IMR-90 (cell line): ENCODE results near the gene GLIPR1L2. TPM values are rescaled to one million over a fixed set of nuclear protein-coding genes. Genes with fewer than 3 reads are reported as not detected.

Experiments
- ATAC-seq: fragments of 200-7000 bp; cut with Tn5 transposase; 2 replicates; pipeline ENCODE4 v1.9.1; 2020; ENCODE audit warnings: low read depth, mild to moderate bottlenecking, moderate library complexity
- BruUV-seq: library from RNA; stranded (reverse); fragments of 400-500 nt; replicated peaks from 2 replicates; lab custom pipeline; 2021; lab: Mats Ljungman, UMichigan
- CTCF ChIA-PET: fragments of 300-600 bp; formaldehyde crosslinking; extraction: SDS; loops from one replicate; lab custom pipeline; 2021; ENCODE audit warnings: antibody characterized with exemption; lab: Yijun Ruan, JAX
- POLR2A ChIA-PET: fragments of 300-600 bp; sonication (Branson Sonifier 250); formaldehyde crosslinking; loops from one replicate; lab custom pipeline; 2022; ENCODE audit warnings: antibody characterized with exemption; ENCODE audit not compliant: unreplicated experiment; lab: Charles Lee
- DNase-seq: peaks from one replicate; pipeline ENCODE4 v3.0.0; 2013
- H2AFZ ChIP-seq: replicated peaks from 2 replicates; pipeline ENCODE3; 2013; ENCODE audit warnings: low read length, mild to moderate bottlenecking; ENCODE audit not compliant: poor library complexity
- H2AK5ac ChIP-seq: 2 replicates; pipeline ENCODE4 v1.6.1; 2013; ENCODE audit warnings: low read depth, low read length, inconsistent platforms
- H2AK9ac ChIP-seq: replicated peaks from 2 replicates; pipeline ENCODE3; 2013; ENCODE audit warnings: mild to moderate bottlenecking, low read depth, low read length, moderate library complexity; ENCODE audit not compliant: poor library complexity
- H2BK120ac ChIP-seq: 2 replicates; pipeline ENCODE4 v1.6.1; 2013; ENCODE audit warnings: low read depth, low read length, inconsistent platforms
- H2BK15ac ChIP-seq: 3 replicates; pipeline ENCODE4 v1.6.1; 2013; ENCODE audit warnings: low read depth, low read length, inconsistent platforms
- H2BK20ac ChIP-seq: 2 replicates; pipeline ENCODE4 v1.6.1; 2013; ENCODE audit warnings: low read depth, mild to moderate bottlenecking, inconsistent platforms, low read length, moderate library complexity
- H2BK5ac ChIP-seq: 2 replicates; pipeline ENCODE4 v1.6.1; 2013; ENCODE audit warnings: mild to moderate bottlenecking, low read depth, low read length, inconsistent platforms; ENCODE audit not compliant: poor library complexity, severe bottlenecking
- H3K14ac ChIP-seq: replicated peaks from 2 replicates; pipeline ENCODE4 v1.6.1; 2013; ENCODE audit warnings: low read depth, low read length, inconsistent platforms
- H3K18ac ChIP-seq: 2 replicates; pipeline ENCODE4 v1.6.1; 2013; ENCODE audit warnings: low read depth, low read length, control low read depth
- H3K23ac ChIP-seq: 2 replicates; pipeline ENCODE4 v1.6.1; 2013; ENCODE audit warnings: low read depth, low read length, inconsistent platforms
- H3K27ac ChIP-seq: 2 replicates; pipeline ENCODE4 v1.5.1; 2013; ENCODE audit warnings: mild to moderate bottlenecking, control low read depth, low read length; ENCODE audit not compliant: insufficient read depth
- H3K27me3 ChIP-seq: 2 replicates; pipeline ENCODE4 v1.6.1; 2013; ENCODE audit warnings: low read length; ENCODE audit not compliant: control insufficient read depth, insufficient read depth
- H3K36me3 ChIP-seq: 2 replicates; pipeline ENCODE4 v1.6.1; 2013; ENCODE audit warnings: low read length, mixed read lengths; ENCODE audit not compliant: control insufficient read depth, insufficient read depth
- H3K4ac ChIP-seq: 2 replicates; pipeline ENCODE4 v1.6.1; 2013; ENCODE audit warnings: low read depth, low read length, inconsistent platforms
- H3K4me1 ChIP-seq: 2 replicates; pipeline ENCODE4 v1.6.1; 2013; ENCODE audit warnings: low read length, mixed read lengths; ENCODE audit not compliant: control insufficient read depth, insufficient read depth
- H3K4me2 ChIP-seq: 2 replicates; pipeline ENCODE4 v1.6.1; 2013; ENCODE audit warnings: low read depth, mild to moderate bottlenecking, control low read depth, low read length, moderate library complexity
- H3K4me3 ChIP-seq: 2 replicates; pipeline ENCODE4 v1.5.1; 2013; ENCODE audit warnings: low read depth, mild to moderate bottlenecking, control low read depth, low read length, moderate library complexity; ENCODE audit not compliant: insufficient read depth
- H3K56ac ChIP-seq: 2 replicates; pipeline ENCODE4 v1.6.1; 2013; ENCODE audit warnings: low read length, inconsistent platforms; ENCODE audit not compliant: insufficient read depth; ENCODE audit errors: extremely low read depth
- H3K79me1 ChIP-seq, 2 experiments: 2 replicates each; pipeline ENCODE4 v1.6.1; 2013; ENCODE audit warnings: low read length in 2 of 2, inconsistent platforms in 1 of 2, low read depth in 1 of 2
- H3K9ac ChIP-seq: 2 replicates; pipeline ENCODE4 v1.6.1; 2013; ENCODE audit warnings: low read depth, low read length, control low read depth
- H3K9me1 ChIP-seq: 2 replicates; pipeline ENCODE4 v1.6.1; 2013; ENCODE audit warnings: low read length, inconsistent platforms; ENCODE audit not compliant: insufficient read depth
- H3K9me3 ChIP-seq: 2 replicates; pipeline ENCODE4 v1.6.1; 2013; ENCODE audit warnings: low read length; ENCODE audit not compliant: control insufficient read depth, insufficient read depth
- H4K20me1 ChIP-seq: 2 replicates; pipeline ENCODE4 v1.6.1; 2013; ENCODE audit warnings: low read length, inconsistent platforms; ENCODE audit not compliant: insufficient read depth
- H4K5ac ChIP-seq: 2 replicates; pipeline ENCODE4 v1.6.1; 2013; ENCODE audit warnings: mild to moderate bottlenecking, low read depth, low read length, control low read depth
- H4K8ac ChIP-seq, 2 experiments: 2 replicates each; pipeline ENCODE4 v1.6.1; 2013; ENCODE audit warnings: low read depth in 2 of 2, low read length in 2 of 2, control low read depth in 1 of 2, inconsistent platforms in 1 of 2
- H4K91ac ChIP-seq: 2 replicates; pipeline ENCODE4 v1.6.1; 2013; ENCODE audit warnings: low read depth, low read length, inconsistent platforms; ENCODE audit not compliant: insufficient read depth
- BHLHE40 ChIP-seq: fragments of 150-350 bp; IDR thresholded peaks from 2 replicates; pipeline ENCODE4 v1.6.1; 2016; ENCODE audit warnings: mild to moderate bottlenecking, low read depth, low read length
- CEBPB ChIP-seq: IDR thresholded peaks from 2 replicates; pipeline ENCODE4 v1.6.1; 2012; ENCODE audit warnings: low read depth, low read length, improper control_type of control experiment
- CHD1 ChIP-seq: IDR thresholded peaks from 2 replicates; pipeline ENCODE4 v1.6.1; 2012; ENCODE audit warnings: low read depth, low read length, improper control_type of control experiment
- CTCF ChIP-seq: conservative IDR thresholded peaks from 2 replicates; pipeline ENCODE4 v1.5.1; 2012; ENCODE audit warnings: mild to moderate bottlenecking, low read depth, low read length, improper control_type of control experiment
- FOS ChIP-seq: fragments of 150-350 bp; IDR thresholded peaks from 2 replicates; pipeline ENCODE4 v1.6.1; 2016; ENCODE audit warnings: low read depth, low read length
- MAFK ChIP-seq: IDR thresholded peaks from 2 replicates; pipeline ENCODE4 v1.6.1; 2012; ENCODE audit warnings: low read depth, low read length, improper control_type of control experiment
- MAZ ChIP-seq: IDR thresholded peaks from 2 replicates; pipeline ENCODE4 v1.6.1; 2012; ENCODE audit warnings: low read depth, mild to moderate bottlenecking, low read length, improper control_type of control experiment, moderate library complexity, borderline replicate concordance
- MXI1 ChIP-seq: IDR thresholded peaks from 2 replicates; pipeline ENCODE4 v1.6.1; 2012; ENCODE audit warnings: low read depth, mild to moderate bottlenecking, low read length, moderate library complexity, borderline replicate concordance
- NFE2L2 ChIP-seq: fragments of 150-350 bp; IDR thresholded peaks from 2 replicates; pipeline ENCODE4 v1.6.1; 2016; ENCODE audit warnings: low read depth, mild to moderate bottlenecking, low read length
- POLR2A ChIP-seq: IDR thresholded peaks from 2 replicates; pipeline ENCODE4 v1.6.1; 2012; ENCODE audit warnings: mild to moderate bottlenecking, low read depth, low read length
- RAD21 ChIP-seq: IDR thresholded peaks from 2 replicates; pipeline ENCODE4 v1.6.1; 2012; ENCODE audit warnings: low read length, improper control_type of control experiment
- RCOR1 ChIP-seq: IDR thresholded peaks from 2 replicates; pipeline ENCODE4 v1.6.1; 2012; ENCODE audit warnings: mild to moderate bottlenecking, low read length, improper control_type of control experiment; ENCODE audit not compliant: insufficient replicate concordance
- RFX5 ChIP-seq: IDR thresholded peaks from 2 replicates; pipeline ENCODE4 v1.8.0; 2012; ENCODE audit warnings: low read depth, mild to moderate bottlenecking, low read length, moderate library complexity
- SMC3 ChIP-seq: fragments of 150-350 bp; IDR thresholded peaks from 2 replicates; pipeline ENCODE4 v1.6.1; 2016; ENCODE audit warnings: low read depth, mild to moderate bottlenecking, antibody characterized with exemption, low read length, moderate library complexity
- USF2 ChIP-seq: fragments of 150-350 bp; IDR thresholded peaks from 2 replicates; pipeline ENCODE4 v1.6.1; 2017; ENCODE audit warnings: mild to moderate bottlenecking, antibody characterized with exemption, low read length, low read depth
- WGBS, 2 experiments: methylation state at CpG; one replicate each; pipeline versions ENCODE4 v1.1.5 to v1.1.7; 2013; ENCODE audit warnings: missing lambda C conversion rate in 2 of 2; ENCODE audit not compliant: insufficient read length in 1 of 2; ENCODE audit errors: extremely low coverage in 2 of 2; 5-methylcytosine and 5-hydroxymethylcytosine counted together
- dilution Hi-C: fragments of 300-500 bp; cut with HindIII; formaldehyde crosslinking; loops from one replicate; pipeline ENCODE4 v1.14.3; 2018; ENCODE audit warnings: low sequenced_read_pairs; ENCODE audit not compliant: unreplicated experiment
- in situ Hi-C: fragments of 300-500 bp; cut with MboI; formaldehyde crosslinking; loops from 3 replicates; pipeline ENCODE4 v1.14.3; 2019; ENCODE audit warnings: low sequenced_read_pairs, inconsistent platforms, mixed read lengths
- intact Hi-C: fragments of 100-400 bp; cut with micrococcal nuclease; formaldehyde crosslinking; loops from 2 replicates; pipeline ENCODE4 v1.10.0; 2022
- polyA plus RNA-seq, 3 experiments: library from polyadenylated mRNA; depleted of rRNA; stranded (reverse); fragments of >200 nt; gene quantifications; 2 replicates each; pipeline ENCODE4 v1.2.3, GENCODE V29; 2012; ENCODE audit warnings: low replicate concordance in 1 of 3
- total RNA-seq: library from RNA; depleted of rRNA; stranded (reverse); fragments of >200 nt; gene quantifications from 2 replicates; pipeline ENCODE4 v1.2.3, GENCODE V29; 2012
- TF ChIP-seq, protein P1 (sequence below): fragments of 150-350 bp; IDR thresholded peaks from 2 replicates; pipeline ENCODE4 v1.6.1; 2016; ENCODE audit warnings: low read depth, mild to moderate bottlenecking, low read length, moderate library complexity, borderline replicate concordance

GLIPR1L2 gene
- total and polyA plus RNA-seq, 2 of the 4 experiments (the other 2 are of a cell fraction), result 0.07 TPM; not detected in 1

DNA sequence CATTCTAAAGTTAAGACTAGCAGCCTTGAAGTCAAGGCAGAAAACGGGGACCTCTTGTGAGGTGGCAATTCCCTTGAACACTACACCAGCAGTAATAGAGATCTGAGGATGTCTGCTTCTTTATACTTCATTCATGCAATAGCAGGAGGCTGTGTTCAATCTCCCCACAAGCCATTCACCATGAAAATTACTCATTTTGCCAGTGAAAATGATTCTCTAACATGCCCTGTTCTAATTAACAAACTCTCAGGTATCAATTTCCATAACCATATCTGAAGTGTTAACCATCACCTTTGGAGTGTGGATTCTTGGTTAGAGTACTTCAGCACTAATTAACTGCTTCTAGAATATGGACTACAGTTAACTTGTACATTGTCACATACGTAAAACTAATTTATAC lies 86.2 kb downstream of the GLIPR1L2 start:
- DNase-seq (no peak), ATAC-seq (no peak)
- H3K56ac ChIP-seq, result no peak overlapping the region
- no peak overlapping the region for H3K27ac ChIP-seq
- no peak overlapping the region for H3K4me2 ChIP-seq
- no peaks in the 10 kb centered on the region for H4K20me1 ChIP-seq
- no peak overlapping the region for H4K91ac ChIP-seq
- no peak overlapping the region for H3K9ac ChIP-seq
- dilution Hi-C loops, result no loop called here
- no peaks in the 10 kb centered on the region for H3K36me3 ChIP-seq
- H3K4me1 ChIP-seq, result peaks cover 9% of the 10 kb centered on the region
- H3K18ac ChIP-seq, result no peak overlapping the region
- H2BK20ac ChIP-seq, result no peak overlapping the region
- POLR2A ChIA-PET, result no interaction called here
- TF ChIP-seq POLR2A (no peak), NFE2L2 (no peak), MXI1 (no peak), CEBPB (no peak), RCOR1 (no peak), RAD21 (no peak), USF2 (no peak), CHD1 (no peak), BHLHE40 (no peak), RFX5 (no peak), CTCF (no peak), FOS (no peak), MAFK (no peak), SMC3 (no peak), MAZ (no peak)
- TF ChIP-seq, protein P1, sequence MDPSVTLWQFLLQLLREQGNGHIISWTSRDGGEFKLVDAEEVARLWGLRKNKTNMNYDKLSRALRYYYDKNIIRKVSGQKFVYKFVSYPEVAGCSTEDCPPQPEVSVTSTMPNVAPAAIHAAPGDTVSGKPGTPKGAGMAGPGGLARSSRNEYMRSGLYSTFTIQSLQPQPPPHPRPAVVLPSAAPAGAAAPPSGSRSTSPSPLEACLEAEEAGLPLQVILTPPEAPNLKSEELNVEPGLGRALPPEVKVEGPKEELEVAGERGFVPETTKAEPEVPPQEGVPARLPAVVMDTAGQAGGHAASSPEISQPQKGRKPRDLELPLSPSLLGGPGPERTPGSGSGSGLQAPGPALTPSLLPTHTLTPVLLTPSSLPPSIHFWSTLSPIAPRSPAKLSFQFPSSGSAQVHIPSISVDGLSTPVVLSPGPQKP, result no peak
- peaks cover 0 to 4% of the 10 kb centered on the region in 2 experiments; a peak in 2 of 4 replicates for H3K79me1 ChIP-seq
- no peak overlapping the region for H2BK15ac ChIP-seq
- H3K14ac ChIP-seq, result no peak overlapping the region
- WGBS, 2 experiments, result no CpG with 5 or more reads among the region's 2 CpGs
- H4K8ac ChIP-seq, result no peak overlapping the region
- H3K9me1 ChIP-seq, result no peaks in the 10 kb centered on the region
- H2AK9ac ChIP-seq, result no peak overlapping the region
- no peak overlapping the region for H2BK120ac ChIP-seq
- CTCF ChIA-PET, result no interaction called here
- no peak overlapping the region for H3K4me3 ChIP-seq
- no peak overlapping the region for H3K4ac ChIP-seq
- H2AK5ac ChIP-seq, result no peak overlapping the region
- no peaks in the 10 kb centered on the region for H3K9me3 ChIP-seq
- H2BK5ac ChIP-seq, result no peak overlapping the region
- H4K5ac ChIP-seq, result no peak overlapping the region
- BruUV-seq, result no TSS peak
- no peak overlapping the region for H3K23ac ChIP-seq
- H2AFZ ChIP-seq, result no peak overlapping the region
- in situ Hi-C loops, result no loop called here
- no peaks in the 10 kb centered on the region for H3K27me3 ChIP-seq
- intact Hi-C loops, result no loop called here
